ENCODE results near the gene R3HCC1L.
"Not testable (repeated sequence)": the region's sequence is repeated elsewhere in the genome, so short reads cannot be mapped to it uniquely, and the experiment has no call there.

Gene R3HCC1L

GRCh38 chr10:98172495-98172894 lies 38.0 kb downstream of the R3HCC1L start:
- DNase-seq (ENCODE audit: low spot score): no peak

- no peak for DNase-seq (ENCODE audit: low spot score)
These were observed 38.8 kb downstream of the R3HCC1L start for GRCh38 chr10:98173260-98173659.

GRCh38 chr10:98182351-98182915 lies 48.0 kb downstream of the R3HCC1L start:
- DNase-seq (ENCODE audit: low spot score): not testable (repeated sequence)

GRCh38 chr10:98186681-98187080 lies 52.2 kb downstream of the R3HCC1L start:
- DNase-seq (ENCODE audit: low spot score): no peak

GRCh38 chr10:98190773-98191172 lies 56.3 kb downstream of the R3HCC1L start:
- not testable (repeated sequence) for DNase-seq (ENCODE audit: low spot score)

GRCh38 chr10:98193037-98193436 lies 58.6 kb downstream of the R3HCC1L start:
- no peak for DNase-seq (ENCODE audit: low spot score)

GRCh38 chr10:98194633-98195032 lies 60.2 kb downstream of the R3HCC1L start:
- DNase-seq (ENCODE audit: low spot score): no peak

- no peak for DNase-seq (ENCODE audit: low spot score)
These were observed 60.7 kb downstream of the R3HCC1L start for GRCh38 chr10:98195120-98195519.

GRCh38 chr10:98196985-98197384 lies 62.5 kb downstream of the R3HCC1L start:
- no peak for DNase-seq (ENCODE audit: low spot score)

GRCh38 chr10:98201760-98202159 lies 67.3 kb downstream of the R3HCC1L start:
- no peak for DNase-seq (ENCODE audit: low spot score)

GRCh38 chr10:98202378-98202777 lies 67.9 kb downstream of the R3HCC1L start:
- no peak for DNase-seq (ENCODE audit: low spot score)

- DNase-seq (ENCODE audit: low spot score): no peak
These were observed 70.9 kb downstream of the R3HCC1L start for GRCh38 chr10:98205351-98205750.

GRCh38 chr10:98208925-98209324 lies 74.5 kb downstream of the R3HCC1L start:
- no peak for DNase-seq (ENCODE audit: low spot score)

- no peak for DNase-seq (ENCODE audit: low spot score)
These were observed 75.0 kb downstream of the R3HCC1L start for GRCh38 chr10:98209441-98209840.

- DNase-seq (ENCODE audit: low spot score): no peak
These were observed 77.7 kb downstream of the R3HCC1L start for GRCh38 chr10:98212196-98212595.

GRCh38 chr10:98213740-98214139 lies 79.3 kb downstream of the R3HCC1L start:
- no peak for DNase-seq (ENCODE audit: low spot score)

- DNase-seq (ENCODE audit: low spot score): no peak
These were observed 80.9 kb downstream of the R3HCC1L start for GRCh38 chr10:98215373-98215772.

- no peak for DNase-seq (ENCODE audit: low spot score)
These were observed 83.3 kb downstream of the R3HCC1L start for GRCh38 chr10:98217801-98218200.

- no peak for DNase-seq (ENCODE audit: low spot score)
These were observed 89.4 kb downstream of the R3HCC1L start for GRCh38 chr10:98223874-98224273.

GRCh38 chr10:98224509-98224908 lies 90.1 kb downstream of the R3HCC1L start:
- DNase-seq (ENCODE audit: low spot score): no peak

- no peak for DNase-seq (ENCODE audit: low spot score)
These were observed 90.5 kb downstream of the R3HCC1L start for GRCh38 chr10:98224996-98225395.

- DNase-seq (ENCODE audit: low spot score): no peak
These were observed 92.2 kb downstream of the R3HCC1L start for GRCh38 chr10:98226508-98227144.

GRCh38 chr10:98227713-98228112 lies 93.3 kb downstream of the R3HCC1L start:
- not testable (repeated sequence) for DNase-seq (ENCODE audit: low spot score)

GRCh38 chr10:98228266-98228665 lies 93.8 kb downstream of the R3HCC1L start:
- DNase-seq (ENCODE audit: low spot score): not testable (repeated sequence)
